Left lobe of liver (tissue), 2 donors: ENCODE results near the gene PRMT1. TPM values are rescaled to one million over a fixed set of nuclear protein-coding genes. Genes with fewer than 3 reads are reported as not detected.
A peak's percentile ranks its signal among the peaks of the same experiment; 100 is the strongest.

Experiments used
- ATAC-seq: fragments of 200-7000 bp; cut with Tn5 transposase; one replicate; pipeline ENCODE4 v1.9.1; 2020; ENCODE audit warnings: mild to moderate bottlenecking, moderate library complexity
- DNase-seq: peaks from one replicate; pipeline ENCODE4 v3.0.0-alpha.2; 2020; ENCODE audit warnings: low spot score
- total RNA-seq: library from RNA; stranded (reverse); gene quantifications from one replicate; pipeline ENCODE4 v1.2.1, GENCODE V29; 2021
- donor health status: DM: no; HTN: no; CAD: no; lungs with moderate emphysema.
- donor health status: DM: no; HTN: yes; CAD: no.

PRMT1 gene
- total RNA-seq, 1 donor from 2014 or later: 28.7 TPM

DNA sequence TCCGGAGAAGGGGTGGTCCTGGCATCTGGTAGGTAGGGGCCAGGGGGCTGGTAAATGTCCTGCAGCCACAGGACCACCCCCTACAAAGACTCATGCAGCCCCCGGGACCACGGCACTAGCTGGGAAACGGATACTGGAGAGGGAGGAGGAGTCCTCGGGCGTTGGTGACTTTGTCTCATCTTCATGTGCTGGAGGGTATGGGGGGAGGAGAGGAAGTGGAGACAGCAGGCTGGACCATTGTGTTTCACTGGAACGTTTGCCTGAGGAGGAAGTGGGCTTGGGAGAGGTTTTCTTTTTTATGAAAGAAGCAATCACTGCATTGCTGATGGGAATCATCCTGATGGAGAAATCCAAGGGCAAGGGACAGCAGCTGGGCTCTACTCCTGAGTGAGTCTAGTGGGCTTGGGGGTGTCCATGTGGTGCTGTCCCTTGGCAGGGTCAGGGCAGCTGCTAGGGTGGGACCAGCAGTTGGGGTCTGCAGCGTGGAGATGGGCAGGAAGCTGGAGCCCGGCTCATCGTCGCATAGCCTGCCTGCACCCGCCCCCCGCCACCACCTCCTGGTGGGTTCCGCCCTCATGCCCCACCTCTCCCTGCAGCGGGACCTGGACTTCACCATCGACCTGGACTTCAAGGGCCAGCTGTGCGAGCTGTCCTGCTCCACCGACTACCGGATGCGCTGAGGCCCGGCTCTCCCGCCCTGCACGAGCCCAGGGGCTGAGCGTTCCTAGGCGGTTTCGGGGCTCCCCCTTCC lies 10.7 kb downstream of the PRMT1 start:
- no peak for DNase-seq
- ATAC-seq: peak; percentile 7

DNA sequence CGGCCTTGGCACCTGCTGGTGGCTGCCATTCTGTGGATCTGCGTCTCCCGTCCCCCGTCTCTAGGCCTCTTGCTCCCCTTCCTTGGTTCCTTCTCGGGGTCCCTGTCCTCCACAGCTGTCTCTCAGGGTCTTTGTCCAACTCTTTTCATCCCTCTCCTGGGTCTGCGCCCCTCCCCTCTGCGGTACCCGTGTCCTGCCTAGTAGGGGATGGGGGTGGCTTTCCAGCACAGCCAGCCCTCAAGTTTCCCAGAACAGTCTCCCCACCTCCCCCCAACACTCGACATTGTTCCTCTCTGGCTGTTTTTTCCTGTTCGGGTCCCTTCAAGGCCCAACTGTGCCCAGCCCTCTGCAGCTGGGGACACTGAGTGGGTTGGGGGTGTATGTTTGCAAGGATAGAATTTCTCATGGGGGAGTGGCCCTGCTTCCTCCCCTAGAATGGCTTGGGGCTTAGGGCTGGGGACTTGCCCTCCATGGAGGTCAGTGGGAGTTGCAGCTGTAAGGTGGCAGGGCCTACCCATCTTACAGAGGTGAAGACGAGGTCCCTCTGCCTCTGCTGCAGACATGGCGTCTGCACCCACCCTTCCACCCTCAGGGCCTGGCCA lies 11.6 kb downstream of the PRMT1 start:
- ATAC-seq (no peak), DNase-seq (no peak)

- ATAC-seq (peak; percentile 73), DNase-seq (no peak)
Measured at GRCh38 chr19:49689133-49690078, 12.3 kb downstream of the PRMT1 start, which contains the start of gene ADM5. ADM5 (plus strand) TSS chr19:49689594; CDS start chr19:49689838, 244 bp downstream.

DNA sequence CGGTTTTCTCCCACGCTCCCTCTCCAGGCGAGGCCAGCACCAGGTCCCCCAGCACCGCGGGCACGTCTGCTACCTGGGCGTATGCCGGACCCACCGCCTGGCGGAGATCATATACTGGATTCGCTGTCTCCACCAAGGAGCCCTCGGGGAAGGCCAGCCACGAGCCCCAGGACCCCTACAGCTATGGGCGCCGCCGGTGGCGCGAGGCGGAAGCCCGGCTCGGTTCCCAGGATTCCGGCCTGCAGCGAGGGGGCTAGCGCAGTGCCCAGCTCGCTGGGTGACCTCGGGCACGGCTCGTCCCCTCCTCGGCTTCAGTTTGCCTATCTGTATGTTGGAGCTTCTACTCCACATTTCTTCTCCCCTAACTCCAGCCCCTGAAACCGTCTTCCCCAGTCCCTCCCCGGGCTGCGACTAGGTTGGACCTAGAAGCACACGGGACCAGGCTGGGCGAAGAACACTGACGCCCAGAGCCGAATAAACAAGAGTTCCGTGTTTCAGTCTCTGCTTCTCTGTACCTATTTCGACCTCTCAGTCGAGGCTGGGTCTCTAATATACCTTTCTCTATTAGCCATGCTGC lies 13.1 kb downstream of the PRMT1 start:
- peak; percentile 51 for ATAC-seq
- no peak for DNase-seq

DNA sequence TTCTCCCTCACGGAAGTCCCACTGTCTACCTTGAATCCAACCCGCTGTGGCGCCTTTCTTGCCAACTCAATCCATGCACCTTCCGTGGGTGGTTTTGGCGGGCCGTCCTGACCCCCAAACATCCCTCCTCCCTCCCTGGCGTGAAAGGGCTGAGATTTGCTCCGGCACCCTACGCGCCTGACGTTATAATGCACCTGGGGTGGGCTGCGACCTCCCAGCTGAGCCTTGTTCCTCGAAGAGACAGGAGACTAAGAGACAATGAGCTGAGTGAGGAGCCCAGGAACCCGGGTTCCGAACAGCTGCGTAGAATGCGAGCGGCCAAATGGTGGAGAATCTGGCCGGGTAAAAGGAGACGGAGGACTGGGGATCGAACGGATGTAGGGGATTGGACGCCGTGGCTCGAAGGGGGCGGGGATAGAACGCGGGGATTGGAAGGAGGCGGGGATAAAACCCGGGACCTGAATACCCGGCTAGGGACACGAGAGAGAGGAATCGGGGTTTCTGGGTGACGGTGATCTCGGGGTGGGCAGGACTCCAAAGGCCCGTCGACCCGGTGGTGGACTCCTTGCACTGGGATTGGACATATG lies 13.7 kb downstream of the PRMT1 start, which contains the start of gene CPT1C:
Gene CPT1C, plus strand, starts transcription at position 461 of the 587 bp plus-strand sequence. CDS start 1,137 bp downstream, outside the sequence.
- peak; percentile 64 for DNase-seq
- peak; percentile 73 for ATAC-seq

- DNase-seq (no peak), ATAC-seq (peak; percentile 13)
Measured at GRCh38 chr19:49691243-49692146, 14.4 kb downstream of the PRMT1 start.

- ATAC-seq (no peak), DNase-seq (no peak)
Measured at GRCh38 chr19:49692147-49692506, 15.1 kb downstream of the PRMT1 start.

- ATAC-seq: no peak
Measured at GRCh38 chr19:49696115-49696514, 19.0 kb downstream of the PRMT1 start.

GRCh38 chr19:49696865-49697264 lies 19.8 kb downstream of the PRMT1 start:
- DNase-seq (no peak), ATAC-seq (no peak)

More at GRCh38 chr19:49696115-49696514, 19.0 kb downstream of the PRMT1 start:
- DNase-seq: no peak

DNA sequence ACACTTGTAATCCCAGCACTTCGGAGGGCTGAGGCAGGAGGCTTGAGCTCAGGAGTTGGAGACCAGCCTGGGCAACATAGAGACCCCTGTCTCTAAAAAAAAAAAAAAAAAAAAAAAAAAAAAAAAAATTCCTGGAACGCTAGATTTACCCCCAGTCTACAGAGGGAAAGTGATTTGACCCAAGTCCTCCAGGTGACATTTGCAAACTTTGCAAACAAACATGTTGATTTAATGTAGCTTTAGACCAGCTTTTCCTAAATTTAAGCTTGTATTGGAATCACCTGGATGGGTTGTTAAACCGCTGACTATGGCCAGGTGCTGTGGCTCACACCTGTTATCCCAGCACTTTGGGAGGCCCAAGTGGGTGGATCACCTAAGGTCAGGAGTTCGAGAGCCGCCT lies 22.3 kb downstream of the PRMT1 start:
- DNase-seq: no peak
- no peak for ATAC-seq

DNA sequence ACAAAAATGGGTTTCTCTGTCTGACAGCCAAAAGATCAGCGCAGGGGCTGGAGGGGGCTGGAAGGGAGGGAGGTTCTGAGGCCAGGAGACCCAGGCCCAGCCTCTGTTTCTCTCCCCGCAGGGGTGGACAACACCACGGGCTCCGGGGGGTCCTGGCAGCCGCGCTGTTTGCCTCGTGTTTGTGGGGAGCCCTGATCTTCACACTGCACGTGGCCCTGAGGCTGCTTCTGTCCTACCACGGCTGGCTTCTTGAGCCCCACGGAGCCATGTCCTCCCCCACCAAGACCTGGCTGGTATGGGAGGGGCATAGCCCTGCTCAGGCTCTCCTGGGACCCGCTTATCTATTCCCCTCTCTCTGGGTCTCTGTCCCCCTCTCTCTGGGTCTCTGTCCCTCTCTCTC lies 23.5 kb downstream of the PRMT1 start:
- peak; percentile 28 for ATAC-seq
- no peak for DNase-seq

DNA sequence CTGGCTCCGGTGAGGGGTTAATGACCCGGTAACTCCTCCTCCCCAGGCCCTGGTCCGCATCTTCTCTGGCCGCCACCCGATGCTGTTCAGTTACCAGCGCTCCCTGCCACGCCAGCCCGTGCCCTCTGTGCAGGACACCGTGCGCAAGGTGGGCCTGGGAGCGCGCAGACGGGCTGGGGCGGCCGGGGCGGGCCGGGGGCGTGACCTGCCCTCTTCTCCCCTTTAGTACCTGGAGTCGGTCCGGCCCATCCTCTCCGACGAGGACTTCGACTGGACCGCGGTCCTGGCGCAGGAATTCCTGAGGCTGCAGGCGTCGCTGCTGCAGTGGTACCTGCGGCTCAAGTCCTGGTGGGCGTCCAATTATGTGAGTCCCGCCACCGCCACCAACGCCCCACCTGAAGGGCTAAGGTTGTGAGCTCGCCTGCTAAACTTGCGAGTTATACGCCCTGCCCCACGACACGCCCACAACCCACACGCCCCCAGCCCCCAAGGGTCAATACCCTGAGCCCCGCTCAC lies 24.3 kb downstream of the PRMT1 start:
- peak; percentile 39 for ATAC-seq
- DNase-seq: no peak

GRCh38 chr19:49704888-49705642 lies 28.0 kb downstream of the PRMT1 start:
- DNase-seq: no peak
- no peak for ATAC-seq

DNA sequence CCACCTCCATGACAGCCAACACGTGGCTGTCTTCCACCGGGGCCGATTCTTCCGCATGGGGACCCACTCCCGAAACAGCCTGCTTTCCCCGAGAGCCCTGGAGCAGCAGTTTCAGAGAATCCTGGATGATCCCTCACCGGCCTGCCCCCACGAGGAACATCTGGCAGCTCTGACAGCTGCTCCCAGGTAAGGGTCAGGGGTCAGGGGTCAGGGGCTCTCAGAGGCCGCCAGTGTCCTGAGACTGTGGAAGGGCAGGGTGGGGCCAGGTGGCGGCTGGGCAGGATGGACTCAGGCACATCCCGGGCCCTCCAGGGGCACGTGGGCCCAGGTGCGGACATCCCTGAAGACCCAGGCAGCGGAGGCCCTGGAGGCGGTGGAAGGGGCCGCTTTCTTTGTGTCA lies 28.8 kb downstream of the PRMT1 start:
- DNase-seq (no peak), ATAC-seq (no peak)

- no peak for ATAC-seq
- DNase-seq: no peak
Measured at GRCh38 chr19:49710372-49710951, 33.4 kb downstream of the PRMT1 start.

DNA sequence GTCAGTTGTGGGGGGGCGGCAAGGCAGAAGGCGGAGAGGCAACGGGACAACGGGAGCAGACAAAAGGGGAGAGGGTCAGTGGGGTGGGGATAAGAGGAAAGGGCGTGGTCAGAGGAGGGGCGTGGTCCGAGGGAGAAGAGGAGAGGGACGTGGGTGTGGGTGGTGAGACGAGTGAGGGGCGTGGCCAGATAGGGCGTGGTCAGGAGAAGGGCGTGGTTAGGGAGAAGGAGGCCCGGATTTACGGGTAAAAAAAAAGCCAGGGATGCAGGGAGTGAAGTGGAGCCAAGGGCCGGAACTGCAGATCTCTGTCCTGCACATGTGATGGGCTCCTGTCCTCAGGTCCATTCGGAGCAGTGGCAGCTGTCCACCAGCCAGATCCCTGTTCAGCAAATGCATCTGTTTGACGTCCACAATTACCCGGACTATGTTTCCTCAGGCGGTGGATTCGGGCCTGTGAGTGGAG lies 35.4 kb downstream of the PRMT1 start:
- ATAC-seq (no peak), DNase-seq (no peak)

DNA sequence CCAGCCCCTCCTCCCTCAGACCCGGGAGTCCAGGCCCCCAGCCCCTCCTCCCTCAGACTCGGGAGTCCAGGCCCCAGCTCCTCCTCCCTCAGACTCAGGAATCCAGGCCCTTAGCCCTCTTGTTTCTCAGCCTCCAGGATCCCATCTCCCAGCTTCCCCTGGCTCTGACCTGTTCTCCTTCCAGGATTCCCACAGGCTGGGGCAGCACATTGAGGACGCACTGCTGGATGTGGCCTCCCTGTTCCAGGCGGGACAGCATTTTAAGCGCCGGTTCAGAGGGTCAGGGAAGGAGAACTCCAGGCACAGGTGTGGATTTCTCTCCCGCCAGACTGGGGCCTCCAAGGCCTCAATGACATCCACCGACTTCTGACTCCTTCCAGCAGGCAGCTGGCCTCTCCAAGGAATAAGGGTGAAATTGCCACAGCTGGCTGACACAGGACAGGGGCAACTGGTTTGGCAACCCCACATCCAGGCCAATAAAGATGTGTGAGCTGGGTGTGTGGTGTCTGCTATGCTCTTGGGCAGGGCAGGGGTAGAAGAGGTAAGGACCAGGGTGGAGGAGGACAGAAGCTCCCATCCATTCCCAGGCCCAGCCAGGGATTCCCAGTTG lies 36.3 kb downstream of the PRMT1 start:
- ATAC-seq (no peak), DNase-seq (no peak)

GRCh38 chr19:49716154-49716553 lies 39.1 kb downstream of the PRMT1 start:
- ATAC-seq (no peak), DNase-seq (no peak)
